IMR-90 (cell line): ENCODE data around the gene KMT2C. TPM values are rescaled to one million over a fixed set of nuclear protein-coding genes. Genes with fewer than 3 reads are reported as not detected.
"Not testable (repeated sequence)": the region's sequence is repeated elsewhere in the genome, so short reads cannot be mapped to it uniquely, and the experiment has no call there.

Experiments used
- ATAC-seq: fragments of 200-7000 bp; cut with Tn5 transposase; 2 replicates; pipeline ENCODE4 v1.9.1; 2020; ENCODE audit warnings: low read depth, mild to moderate bottlenecking, moderate library complexity
- BruUV-seq: library from RNA; stranded (reverse); fragments of 400-500 nt; replicated peaks from 2 replicates; lab custom pipeline; 2021; lab: Mats Ljungman, UMichigan
- CTCF ChIA-PET: fragments of 300-600 bp; formaldehyde crosslinking; extraction: SDS; loops from one replicate; lab custom pipeline; 2021; ENCODE audit warnings: antibody characterized with exemption; lab: Yijun Ruan, JAX
- POLR2A ChIA-PET: fragments of 300-600 bp; sonication (Branson Sonifier 250); formaldehyde crosslinking; loops from one replicate; lab custom pipeline; 2022; ENCODE audit warnings: antibody characterized with exemption; ENCODE audit not compliant: unreplicated experiment; lab: Charles Lee
- DNase-seq: peaks from one replicate; pipeline ENCODE4 v3.0.0; 2013
- H2AFZ ChIP-seq: replicated peaks from 2 replicates; pipeline ENCODE3; 2013; ENCODE audit warnings: low read length, mild to moderate bottlenecking; ENCODE audit not compliant: poor library complexity
- H2AK5ac ChIP-seq: 2 replicates; pipeline ENCODE4 v1.6.1; 2013; ENCODE audit warnings: low read depth, low read length, inconsistent platforms
- H2AK9ac ChIP-seq: replicated peaks from 2 replicates; pipeline ENCODE3; 2013; ENCODE audit warnings: mild to moderate bottlenecking, low read depth, low read length, moderate library complexity; ENCODE audit not compliant: poor library complexity
- H2BK120ac ChIP-seq: 2 replicates; pipeline ENCODE4 v1.6.1; 2013; ENCODE audit warnings: low read depth, low read length, inconsistent platforms
- H2BK15ac ChIP-seq: 3 replicates; pipeline ENCODE4 v1.6.1; 2013; ENCODE audit warnings: low read depth, low read length, inconsistent platforms
- H2BK20ac ChIP-seq: 2 replicates; pipeline ENCODE4 v1.6.1; 2013; ENCODE audit warnings: low read depth, mild to moderate bottlenecking, inconsistent platforms, low read length, moderate library complexity
- H2BK5ac ChIP-seq: 2 replicates; pipeline ENCODE4 v1.6.1; 2013; ENCODE audit warnings: mild to moderate bottlenecking, low read depth, low read length, inconsistent platforms; ENCODE audit not compliant: poor library complexity, severe bottlenecking
- H3K14ac ChIP-seq: replicated peaks from 2 replicates; pipeline ENCODE4 v1.6.1; 2013; ENCODE audit warnings: low read depth, low read length, inconsistent platforms
- H3K18ac ChIP-seq: 2 replicates; pipeline ENCODE4 v1.6.1; 2013; ENCODE audit warnings: low read depth, low read length, control low read depth
- H3K23ac ChIP-seq: 2 replicates; pipeline ENCODE4 v1.6.1; 2013; ENCODE audit warnings: low read depth, low read length, inconsistent platforms
- H3K27ac ChIP-seq: 2 replicates; pipeline ENCODE4 v1.5.1; 2013; ENCODE audit warnings: mild to moderate bottlenecking, control low read depth, low read length; ENCODE audit not compliant: insufficient read depth
- H3K27me3 ChIP-seq: 2 replicates; pipeline ENCODE4 v1.6.1; 2013; ENCODE audit warnings: low read length; ENCODE audit not compliant: control insufficient read depth, insufficient read depth
- H3K36me3 ChIP-seq: 2 replicates; pipeline ENCODE4 v1.6.1; 2013; ENCODE audit warnings: low read length, mixed read lengths; ENCODE audit not compliant: control insufficient read depth, insufficient read depth
- H3K4ac ChIP-seq: 2 replicates; pipeline ENCODE4 v1.6.1; 2013; ENCODE audit warnings: low read depth, low read length, inconsistent platforms
- H3K4me1 ChIP-seq: 2 replicates; pipeline ENCODE4 v1.6.1; 2013; ENCODE audit warnings: low read length, mixed read lengths; ENCODE audit not compliant: control insufficient read depth, insufficient read depth
- H3K4me2 ChIP-seq: 2 replicates; pipeline ENCODE4 v1.6.1; 2013; ENCODE audit warnings: low read depth, mild to moderate bottlenecking, control low read depth, low read length, moderate library complexity
- H3K4me3 ChIP-seq: 2 replicates; pipeline ENCODE4 v1.5.1; 2013; ENCODE audit warnings: low read depth, mild to moderate bottlenecking, control low read depth, low read length, moderate library complexity; ENCODE audit not compliant: insufficient read depth
- H3K56ac ChIP-seq: 2 replicates; pipeline ENCODE4 v1.6.1; 2013; ENCODE audit warnings: low read length, inconsistent platforms; ENCODE audit not compliant: insufficient read depth; ENCODE audit errors: extremely low read depth
- H3K79me1 ChIP-seq, 2 experiments: 2 replicates each; pipeline ENCODE4 v1.6.1; 2013; ENCODE audit warnings: low read length in 2 of 2, inconsistent platforms in 1 of 2, low read depth in 1 of 2
- H3K9ac ChIP-seq: 2 replicates; pipeline ENCODE4 v1.6.1; 2013; ENCODE audit warnings: low read depth, low read length, control low read depth
- H3K9me1 ChIP-seq: 2 replicates; pipeline ENCODE4 v1.6.1; 2013; ENCODE audit warnings: low read length, inconsistent platforms; ENCODE audit not compliant: insufficient read depth
- H3K9me3 ChIP-seq: 2 replicates; pipeline ENCODE4 v1.6.1; 2013; ENCODE audit warnings: low read length; ENCODE audit not compliant: control insufficient read depth, insufficient read depth
- H4K20me1 ChIP-seq: 2 replicates; pipeline ENCODE4 v1.6.1; 2013; ENCODE audit warnings: low read length, inconsistent platforms; ENCODE audit not compliant: insufficient read depth
- H4K5ac ChIP-seq: 2 replicates; pipeline ENCODE4 v1.6.1; 2013; ENCODE audit warnings: mild to moderate bottlenecking, low read depth, low read length, control low read depth
- H4K8ac ChIP-seq, 2 experiments: 2 replicates each; pipeline ENCODE4 v1.6.1; 2013; ENCODE audit warnings: low read depth in 2 of 2, low read length in 2 of 2, control low read depth in 1 of 2, inconsistent platforms in 1 of 2
- H4K91ac ChIP-seq: 2 replicates; pipeline ENCODE4 v1.6.1; 2013; ENCODE audit warnings: low read depth, low read length, inconsistent platforms; ENCODE audit not compliant: insufficient read depth
- FOS ChIP-seq: fragments of 150-350 bp; IDR thresholded peaks from 2 replicates; pipeline ENCODE4 v1.6.1; 2016; ENCODE audit warnings: low read depth, low read length
- MAZ ChIP-seq: IDR thresholded peaks from 2 replicates; pipeline ENCODE4 v1.6.1; 2012; ENCODE audit warnings: low read depth, mild to moderate bottlenecking, low read length, improper control_type of control experiment, moderate library complexity, borderline replicate concordance
- RFX5 ChIP-seq: IDR thresholded peaks from 2 replicates; pipeline ENCODE4 v1.8.0; 2012; ENCODE audit warnings: low read depth, mild to moderate bottlenecking, low read length, moderate library complexity
- WGBS, 2 experiments: methylation state at CpG; one replicate each; pipeline versions ENCODE4 v1.1.5 to v1.1.7; 2013; ENCODE audit warnings: missing lambda C conversion rate in 2 of 2; ENCODE audit not compliant: insufficient read length in 1 of 2; ENCODE audit errors: extremely low coverage in 2 of 2; 5-methylcytosine and 5-hydroxymethylcytosine counted together
- dilution Hi-C: fragments of 300-500 bp; cut with HindIII; formaldehyde crosslinking; loops from one replicate; pipeline ENCODE4 v1.14.3; 2018; ENCODE audit warnings: low sequenced_read_pairs; ENCODE audit not compliant: unreplicated experiment
- in situ Hi-C: fragments of 300-500 bp; cut with MboI; formaldehyde crosslinking; loops from 3 replicates; pipeline ENCODE4 v1.14.3; 2019; ENCODE audit warnings: low sequenced_read_pairs, inconsistent platforms, mixed read lengths
- intact Hi-C: fragments of 100-400 bp; cut with micrococcal nuclease; formaldehyde crosslinking; loops from 2 replicates; pipeline ENCODE4 v1.10.0; 2022
- polyA plus RNA-seq, 3 experiments: library from polyadenylated mRNA; depleted of rRNA; stranded (reverse); fragments of >200 nt; gene quantifications; 2 replicates each; pipeline ENCODE4 v1.2.3, GENCODE V29; 2012; ENCODE audit warnings: low replicate concordance in 1 of 3
- total RNA-seq: library from RNA; depleted of rRNA; stranded (reverse); fragments of >200 nt; gene quantifications from 2 replicates; pipeline ENCODE4 v1.2.3, GENCODE V29; 2012

KMT2C gene
- total and polyA plus RNA-seq, 2 of the 4 experiments (the other 2 are of a cell fraction), result 8.0 to 23.3 TPM

- 0 out of 2 replicates have a peak, but pooled peaks have one; percentile 6 for TF ChIP-seq FOS
- peak; percentile 96 for TF ChIP-seq MAZ
- TF ChIP-seq RFX5, result no peak
These were observed 518 bp upstream of the KMT2C start (continued) for GRCh38 chr7:152436111-152436930.

GRCh38 chr7:152434511-152435383, 1.1 kb downstream of the KMT2C start:
- intact Hi-C loops, result loop anchor here (2.0 to 10.0 kb wide), 3 partner anchors 230 to 272 kb away; partner anchors contain the start of gene XRCC2
- not testable (repeated sequence) for ATAC-seq

More at GRCh38 chr7:152434511-152435383, 1.1 kb downstream of the KMT2C start:
- H2BK15ac ChIP-seq, H4K5ac ChIP-seq, H3K79me1 ChIP-seq, H3K18ac ChIP-seq, H3K9me1 ChIP-seq, H4K8ac ChIP-seq, BruUV-seq, H2BK20ac ChIP-seq, H2AFZ ChIP-seq, H3K27me3 ChIP-seq, H2BK120ac ChIP-seq, in situ Hi-C loops, H3K36me3 ChIP-seq, POLR2A ChIA-PET, dilution Hi-C loops, H3K4me1 ChIP-seq, H4K91ac ChIP-seq, H2AK9ac ChIP-seq, H3K9me3 ChIP-seq, H3K56ac ChIP-seq: not testable (repeated sequence)
- CTCF ChIA-PET, result interaction anchor here (1.1 kb wide), 1 partner anchor 93 kb away, joined by 4 read pairs; no protein-coding TSS in a partner anchor
- Histone ChIP-seq H3K9ac (peak overlapping the region; percentile 81), H2BK5ac (peak overlapping the region; percentile 56), H3K4me2 (peak overlapping the region; percentile 72), H3K27ac (peak overlapping the region; percentile 74), H2AK5ac (peak overlapping the region; percentile 11; the same call in 1 of the 2 replicates), H3K23ac (peak overlapping the region; percentile 92), H3K4ac (peak overlapping the region; percentile 41), H3K4me3 (peak overlapping the region; percentile 71), H4K20me1 (peaks cover 32% of the 10 kb centered on the region), H3K14ac (0 out of 2 replicates have a peak overlapping the region, but pooled peaks have one; percentile 60)
- 1% methylated on average over 27 of the region's 58 CpGs; no CpG with 5 or more reads in 1 of the 2 experiments for WGBS, 2 experiments
- peak; percentile 47 for DNase-seq
